PFSK-1 (cell line): ENCODE results near the gene PCDHGA1.

Experiments used
- POLR2AphosphoS5 ChIP-seq: IDR thresholded peaks from 2 replicates; pipeline ENCODE4 v1.6.1; 2012; ENCODE audit warnings: low read depth, mild to moderate bottlenecking, control low read depth, low read length, moderate library complexity
- SIN3A ChIP-seq: IDR thresholded peaks from 2 replicates; pipeline ENCODE4 v1.6.1; 2012; ENCODE audit warnings: mild to moderate bottlenecking, low read length, moderate library complexity, borderline replicate concordance; ENCODE audit not compliant: insufficient read depth
- TAF1 ChIP-seq: IDR thresholded peaks from 2 replicates; pipeline ENCODE4 v1.6.1; 2012; ENCODE audit warnings: low read length, control low read depth, borderline replicate concordance; ENCODE audit not compliant: insufficient read depth
- TF ChIP-seq, protein P1 (sequence below), 2 experiments: IDR thresholded peaks; 2 replicates each; pipeline versions ENCODE4 v1.6.1 to v1.8.0; 2011 to 2012; ENCODE audit warnings: low read depth in 2 of 2, low read length in 2 of 2, control low read depth in 1 of 2, inconsistent platforms in 1 of 2, mild to moderate bottlenecking in 1 of 2, moderate library complexity in 1 of 2; ENCODE audit not compliant: insufficient read depth in 1 of 2

DNA sequence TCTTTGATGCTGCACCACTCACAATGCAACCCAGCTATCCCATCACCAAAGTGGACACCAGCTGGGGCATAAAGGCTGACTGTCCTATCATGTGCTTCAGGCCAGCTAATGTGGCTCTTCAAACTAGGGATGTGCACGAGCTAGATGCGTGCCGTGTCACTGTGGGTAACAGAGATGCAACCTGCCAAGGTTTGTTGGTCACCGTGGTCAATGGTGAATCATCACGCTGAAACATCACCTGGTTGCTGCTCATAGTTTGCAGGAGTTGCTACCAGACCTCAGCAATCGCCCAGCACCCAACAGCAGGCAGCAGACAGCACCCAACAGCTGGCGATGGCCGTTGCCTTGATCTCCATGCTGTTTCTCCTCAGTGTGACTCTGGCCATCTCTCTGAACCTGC, 2.1 kb upstream of the PCDHGA1 start:
- TF ChIP-seq TAF1 (no peak), POLR2AphosphoS5 (no peak), SIN3A (no peak)
- TF ChIP-seq, protein P1, sequence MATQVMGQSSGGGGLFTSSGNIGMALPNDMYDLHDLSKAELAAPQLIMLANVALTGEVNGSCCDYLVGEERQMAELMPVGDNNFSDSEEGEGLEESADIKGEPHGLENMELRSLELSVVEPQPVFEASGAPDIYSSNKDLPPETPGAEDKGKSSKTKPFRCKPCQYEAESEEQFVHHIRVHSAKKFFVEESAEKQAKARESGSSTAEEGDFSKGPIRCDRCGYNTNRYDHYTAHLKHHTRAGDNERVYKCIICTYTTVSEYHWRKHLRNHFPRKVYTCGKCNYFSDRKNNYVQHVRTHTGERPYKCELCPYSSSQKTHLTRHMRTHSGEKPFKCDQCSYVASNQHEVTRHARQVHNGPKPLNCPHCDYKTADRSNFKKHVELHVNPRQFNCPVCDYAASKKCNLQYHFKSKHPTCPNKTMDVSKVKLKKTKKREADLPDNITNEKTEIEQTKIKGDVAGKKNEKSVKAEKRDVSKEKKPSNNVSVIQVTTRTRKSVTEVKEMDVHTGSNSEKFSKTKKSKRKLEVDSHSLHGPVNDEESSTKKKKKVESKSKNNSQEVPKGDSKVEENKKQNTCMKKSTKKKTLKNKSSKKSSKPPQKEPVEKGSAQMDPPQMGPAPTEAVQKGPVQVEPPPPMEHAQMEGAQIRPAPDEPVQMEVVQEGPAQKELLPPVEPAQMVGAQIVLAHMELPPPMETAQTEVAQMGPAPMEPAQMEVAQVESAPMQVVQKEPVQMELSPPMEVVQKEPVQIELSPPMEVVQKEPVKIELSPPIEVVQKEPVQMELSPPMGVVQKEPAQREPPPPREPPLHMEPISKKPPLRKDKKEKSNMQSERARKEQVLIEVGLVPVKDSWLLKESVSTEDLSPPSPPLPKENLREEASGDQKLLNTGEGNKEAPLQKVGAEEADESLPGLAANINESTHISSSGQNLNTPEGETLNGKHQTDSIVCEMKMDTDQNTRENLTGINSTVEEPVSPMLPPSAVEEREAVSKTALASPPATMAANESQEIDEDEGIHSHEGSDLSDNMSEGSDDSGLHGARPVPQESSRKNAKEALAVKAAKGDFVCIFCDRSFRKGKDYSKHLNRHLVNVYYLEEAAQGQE (IDR thresholded peaks at IDR 0.05; ENCODE audit: insufficient read depth in 1 of 2, low read depth in 2 of 2, low read length in 2 of 2) = no peak
